Upper lobe of left lung (tissue), 4 donors: ENCODE measurements around the gene MYZAP.

Source experiments
- EP300 ChIP-seq, 4 donors: sonication (generic); formaldehyde crosslinking; IDR thresholded peaks; one replicate each; pipeline ENCODE4 v1.5.1; 2017; ENCODE audit warnings: antibody characterized with exemption in 4 of 4, control low read depth in 2 of 4
- POLR2A ChIP-seq, 4 donors: fragments of 450-650 bp; IDR thresholded peaks; one replicate each; pipeline ENCODE4 v1.5.1; 2016 to 2017; ENCODE audit warnings: antibody characterized with exemption in 4 of 4, mild to moderate bottlenecking in 2 of 4
- TF ChIP-seq, protein P1 (sequence below), 6 experiments: fragments of 450-650 bp in 4 of 6; fragments of 200-600 bp in 2 of 6; sonication (generic) in 2 of 6; IDR thresholded peaks; one replicate each; pipeline ENCODE4 v1.5.1; 2016 to 2019; ENCODE audit warnings: antibody characterized with exemption in 6 of 6

GRCh38 chr15:57557267-57557666 lies 34.4 kb upstream of the MYZAP start:
- TF ChIP-seq POLR2A (IDR thresholded peaks at IDR 0.05) (no peak), EP300 (IDR thresholded peaks at IDR 0.05) (no peak)
- TF ChIP-seq, protein P1, sequence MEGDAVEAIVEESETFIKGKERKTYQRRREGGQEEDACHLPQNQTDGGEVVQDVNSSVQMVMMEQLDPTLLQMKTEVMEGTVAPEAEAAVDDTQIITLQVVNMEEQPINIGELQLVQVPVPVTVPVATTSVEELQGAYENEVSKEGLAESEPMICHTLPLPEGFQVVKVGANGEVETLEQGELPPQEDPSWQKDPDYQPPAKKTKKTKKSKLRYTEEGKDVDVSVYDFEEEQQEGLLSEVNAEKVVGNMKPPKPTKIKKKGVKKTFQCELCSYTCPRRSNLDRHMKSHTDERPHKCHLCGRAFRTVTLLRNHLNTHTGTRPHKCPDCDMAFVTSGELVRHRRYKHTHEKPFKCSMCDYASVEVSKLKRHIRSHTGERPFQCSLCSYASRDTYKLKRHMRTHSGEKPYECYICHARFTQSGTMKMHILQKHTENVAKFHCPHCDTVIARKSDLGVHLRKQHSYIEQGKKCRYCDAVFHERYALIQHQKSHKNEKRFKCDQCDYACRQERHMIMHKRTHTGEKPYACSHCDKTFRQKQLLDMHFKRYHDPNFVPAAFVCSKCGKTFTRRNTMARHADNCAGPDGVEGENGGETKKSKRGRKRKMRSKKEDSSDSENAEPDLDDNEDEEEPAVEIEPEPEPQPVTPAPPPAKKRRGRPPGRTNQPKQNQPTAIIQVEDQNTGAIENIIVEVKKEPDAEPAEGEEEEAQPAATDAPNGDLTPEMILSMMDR (IDR thresholded peaks at IDR 0.05): no peak
